Measurements from ENCODE around the gene METTL25. TPM values are rescaled to one million over a fixed set of nuclear protein-coding genes. Genes with fewer than 3 reads are reported as not detected.

METTL25 gene
- polyA plus RNA-seq, 10 donors = 6.1 to 11.8 (median 7.6) TPM

GRCh38 chr12:82398879-82399278 lies 40.5 kb downstream of the METTL25 start:
- no peak for DNase-seq

GRCh38 chr12:82400819-82401218 lies 42.5 kb downstream of the METTL25 start:
- DNase-seq = no peak

GRCh38 chr12:82406651-82407050 lies 48.3 kb downstream of the METTL25 start:
- DNase-seq = no peak

GRCh38 chr12:82407481-82407880 lies 49.2 kb downstream of the METTL25 start:
- DNase-seq = no peak

GRCh38 chr12:82408844-82409243 lies 50.5 kb downstream of the METTL25 start:
- DNase-seq = no peak

GRCh38 chr12:82411546-82412230 lies 53.4 kb downstream of the METTL25 start:
- no peak for DNase-seq

GRCh38 chr12:82412246-82412645 lies 53.9 kb downstream of the METTL25 start:
- DNase-seq = no peak

GRCh38 chr12:82414044-82414443 lies 55.7 kb downstream of the METTL25 start:
- peak in 2 of 3 donors; percentile 12 for DNase-seq

GRCh38 chr12:82414926-82415325 lies 56.6 kb downstream of the METTL25 start:
- no peak for DNase-seq

GRCh38 chr12:82415402-82415801 lies 57.1 kb downstream of the METTL25 start:
- DNase-seq = no peak

- peak in 1 of 3 donors; percentile 37 for DNase-seq
Observed at GRCh38 chr12:82425241-82425640, 66.9 kb downstream of the METTL25 start.

GRCh38 chr12:82426081-82426480 lies 67.8 kb downstream of the METTL25 start:
- no peak for DNase-seq

GRCh38 chr12:82426586-82426985 lies 68.3 kb downstream of the METTL25 start:
- no peak for DNase-seq

GRCh38 chr12:82430541-82431145 lies 72.3 kb downstream of the METTL25 start:
- no peak for DNase-seq

GRCh38 chr12:82434392-82434911 lies 76.1 kb downstream of the METTL25 start:
- DNase-seq = no peak

GRCh38 chr12:82436354-82436753 lies 78.0 kb downstream of the METTL25 start:
- DNase-seq = no peak

GRCh38 chr12:82437744-82438143 lies 79.4 kb downstream of the METTL25 start:
- DNase-seq = no peak

GRCh38 chr12:82438356-82438755 lies 80.0 kb downstream of the METTL25 start:
- DNase-seq = no peak

GRCh38 chr12:82440885-82441284 lies 82.6 kb downstream of the METTL25 start:
- no peak for DNase-seq

GRCh38 chr12:82448911-82449578 lies 90.7 kb downstream of the METTL25 start:
- no peak for DNase-seq

- no peak for DNase-seq
Observed at GRCh38 chr12:82456633-82457032, 98.3 kb downstream of the METTL25 start.

GRCh38 chr12:82458101-82458500 lies 99.8 kb downstream of the METTL25 start:
- no peak for DNase-seq

GRCh38 chr12:82461393-82461792 lies 103.1 kb downstream of the METTL25 start:
- DNase-seq = no peak
